GM12878 (cell line): Measurements from ENCODE around the gene PRRC2B. TPM values are rescaled to one million over a fixed set of nuclear protein-coding genes. Genes with fewer than 3 reads are reported as not detected.

Experiments used
- ATAC-seq: fragments of 200-7000 bp; cut with Tn5 transposase; 3 replicates; pipeline ENCODE4 v1.9.1; 2020; ENCODE audit warnings: mild to moderate bottlenecking, moderate library complexity
- BruUV-seq: library from RNA; stranded (reverse); fragments of 400-500 nt; replicated peaks from 2 replicates; lab custom pipeline; 2021; lab: Mats Ljungman, UMichigan
- CTCF ChIA-PET: fragments of 300-600 bp; sonication (Branson Sonifier 250); formaldehyde crosslinking; extraction: SDS; loops from one replicate; lab custom pipeline; 2021; ENCODE audit warnings: inconsistent platforms; lab: Yijun Ruan, JAX
- POLR2A ChIA-PET: fragments of 350-600 bp; formaldehyde crosslinking; extraction: SDS; loops from one replicate; lab custom pipeline; 2021; ENCODE audit warnings: inconsistent platforms; lab: Charles Lee
- RAD21 ChIA-PET: fragments of 300-600 bp; sonication (Branson Sonifier 250); formaldehyde crosslinking; loops from one replicate; lab custom pipeline; 2023; ENCODE audit warnings: antibody characterized with exemption; ENCODE audit not compliant: unreplicated experiment; lab: Charles Lee
- SMC1A ChIA-PET: fragments of 300-600 bp; sonication (Branson Sonifier 250); formaldehyde crosslinking; loops from one replicate; lab custom pipeline; 2023; ENCODE audit not compliant: unreplicated experiment, uncharacterized antibody; lab: Charles Lee
- DNase-seq: peaks from one replicate; pipeline ENCODE4 v3.0.0-alpha.2; 2011; ENCODE audit warnings: low read depth, low spot score
- FAIRE-seq: peaks from 3 replicates; lab custom pipeline; 2011; peaks lifted over from hg19 to GRCh38; lab: Jason Lieb, UNC
- H2AFZ ChIP-seq: 2 replicates; pipeline ENCODE4 v1.6.0; 2011; ENCODE audit warnings: low read depth, low read length, control low read depth; ENCODE audit not compliant: control insufficient read depth
- H3K27ac ChIP-seq: 2 replicates; pipeline ENCODE4 v1.5.1; 2011; ENCODE audit warnings: control low read depth; ENCODE audit not compliant: control insufficient read depth, insufficient read depth
- H3K27me3 ChIP-seq, 2 experiments: replicated peaks in 1 of 2; 2 replicates each; pipeline versions ENCODE4 v1.6.0 to v1.6.1; 2011; ENCODE audit warnings: low read length in 1 of 2; ENCODE audit not compliant: control insufficient read depth in 2 of 2, insufficient read depth in 2 of 2
- H3K36me3 ChIP-seq, 2 experiments: 2 replicates each; pipeline ENCODE4 v1.5.1; 2011; ENCODE audit warnings: low read length in 1 of 2; ENCODE audit not compliant: control insufficient read depth in 2 of 2, insufficient read depth in 2 of 2
- H3K4me1 ChIP-seq: 2 replicates; pipeline ENCODE4 v1.6.1; 2011; ENCODE audit warnings: mild to moderate bottlenecking, low read length, moderate library complexity, mixed read lengths; ENCODE audit not compliant: control insufficient read depth, insufficient read depth
- H3K4me2 ChIP-seq: 2 replicates; pipeline ENCODE4 v1.6.0; 2011; ENCODE audit warnings: control low read depth; ENCODE audit not compliant: control insufficient read depth, insufficient read depth
- H3K4me3 ChIP-seq: fragments of 200-600 bp; sonication (generic); 2 replicates; pipeline ENCODE4 v1.5.1; 2016
- H3K79me2 ChIP-seq: 2 replicates; pipeline ENCODE4 v1.6.0; 2011; ENCODE audit warnings: low read length; ENCODE audit not compliant: control insufficient read depth, insufficient read depth
- H3K9ac ChIP-seq: 2 replicates; pipeline ENCODE4 v1.8.0; 2011; ENCODE audit warnings: low read length, control low read depth, mixed read lengths; ENCODE audit not compliant: control insufficient read depth, insufficient read depth
- H3K9me3 ChIP-seq: replicated peaks from 3 replicates; pipeline ENCODE4 v1.5.1; 2011; ENCODE audit warnings: mild to moderate bottlenecking, low read length; ENCODE audit not compliant: control insufficient read depth, insufficient read depth
- H4K20me1 ChIP-seq: 2 replicates; pipeline ENCODE4 v1.6.0; 2011; ENCODE audit not compliant: control insufficient read depth, insufficient read depth
- BHLHE40 ChIP-seq, 2 experiments: fragments of 450-650 bp in 1 of 2; IDR thresholded peaks; 2 replicates each; pipeline ENCODE4 v1.6.1; 2011 to 2017; ENCODE audit warnings: low read depth in 2 of 2, borderline replicate concordance in 1 of 2, improper control_type of control experiment in 1 of 2, low read length in 1 of 2, mild to moderate bottlenecking in 1 of 2
- CBX5 ChIP-seq: sonication (generic); IDR thresholded peaks from 2 replicates; pipeline ENCODE4 v1.6.1; 2016; ENCODE audit warnings: low read depth, moderate library complexity, mild to moderate bottlenecking, inconsistent platforms
- CUX1 ChIP-seq: IDR thresholded peaks from 2 replicates; pipeline ENCODE4 v1.6.1; 2012; ENCODE audit warnings: improper control_type of control experiment, low read depth, low read length; ENCODE audit not compliant: insufficient replicate concordance
- FOXK2 ChIP-seq: fragments of 450-650 bp; IDR thresholded peaks from 2 replicates; pipeline ENCODE4 v1.6.1; 2017; ENCODE audit warnings: mild to moderate bottlenecking, moderate library complexity
- JUND ChIP-seq: IDR thresholded peaks from 2 replicates; pipeline ENCODE4 v1.6.1; 2012; ENCODE audit warnings: low read depth, mild to moderate bottlenecking, low read length, improper control_type of control experiment, moderate library complexity
- RAD21 ChIP-seq: IDR thresholded peaks from 2 replicates; pipeline ENCODE4 v1.6.1; 2011; ENCODE audit warnings: mild to moderate bottlenecking, low read depth, low read length, moderate library complexity; ENCODE audit not compliant: insufficient read depth
- REST ChIP-seq: IDR thresholded peaks from 2 replicates; pipeline ENCODE4 v1.6.1; 2012; ENCODE audit warnings: mild to moderate bottlenecking, low read depth, low read length
- SPI1 ChIP-seq: IDR thresholded peaks from 2 replicates; pipeline ENCODE4 v1.6.1; 2011; ENCODE audit warnings: low read depth, mild to moderate bottlenecking, low read length, moderate library complexity, borderline replicate concordance; ENCODE audit not compliant: insufficient read depth
- SRF ChIP-seq, 2 experiments: IDR thresholded peaks; 2 replicates each; pipeline ENCODE4 v1.6.1; 2011; ENCODE audit warnings: low read depth in 2 of 2, low read length in 2 of 2, mild to moderate bottlenecking in 1 of 2, moderate library complexity in 1 of 2
- TAF1 ChIP-seq: IDR thresholded peaks from 2 replicates; pipeline ENCODE4 v1.6.1; 2011; ENCODE audit warnings: mild to moderate bottlenecking, low read depth, low read length, borderline replicate concordance
- ZBED1 ChIP-seq: IDR thresholded peaks from 2 replicates; pipeline ENCODE4 v1.6.1; 2016; ENCODE audit warnings: borderline replicate concordance
- ZNF217 ChIP-seq: fragments of 450-650 bp; IDR thresholded peaks from 2 replicates; pipeline ENCODE4 v1.6.1; 2017; ENCODE audit warnings: antibody characterized with exemption, mild to moderate bottlenecking
- WGBS: methylation state at CpG from one replicate; pipeline ENCODE4 v1.1.6; 2016; ENCODE audit warnings: low lambda C conversion rate; ENCODE audit not compliant: insufficient replicate concordance, insufficient coverage; ENCODE audit errors: missing lambda C conversion rate; 5-methylcytosine and 5-hydroxymethylcytosine counted together
- in situ Hi-C: fragments of 300-500 bp; cut with MboI; formaldehyde crosslinking; loops from 9 replicates; pipeline ENCODE4 v1.14.3; 2018; ENCODE audit warnings: mixed read lengths
- intact Hi-C: fragments of 100-400 bp; cut with micrococcal nuclease; formaldehyde crosslinking; loops from one replicate; pipeline ENCODE4 v1.14.2; 2022; ENCODE audit not compliant: unreplicated experiment
- polyA plus RNA-seq, 11 experiments: library from polyadenylated mRNA; depleted of rRNA in 4 of 11; unstranded in 6 of 11; stranded (reverse) in 5 of 11; fragments of >200 nt; fragmentation: Nextera tagmentation in 4 of 11; fragmentation: Illumina TruSeq in 1 of 11; extraction: Ambion mirVana in 4 of 11; extraction: Trizol in 1 of 11; gene quantifications; 1 replicate in 1 of 11; 2 replicates in 10 of 11; pipeline versions ENCODE4 v1.2.1 to v1.2.3, GENCODE V29; 2011 to 2016; ENCODE audit warnings: inconsistent platforms in 2 of 11, missing spikeins in 2 of 11, low read depth in 1 of 11
- total RNA-seq, 4 experiments: library from RNA; depleted of rRNA in 3 of 4; stranded (reverse); fragments of >200 nt in 3 of 4; fragmentation: Illumina TruSeq in 1 of 4; extraction: Trizol in 1 of 4; gene quantifications; 2 replicates each; pipeline versions ENCODE4 v1.2.1 to v1.2.3, GENCODE V29; 2013 to 2021
- TF ChIP-seq, protein P1 (sequence below): fragments of 150-350 bp; IDR thresholded peaks from 2 replicates; pipeline ENCODE4 v1.6.1; 2014; ENCODE audit warnings: mild to moderate bottlenecking, low read depth, low read length

PRRC2B gene
- total and polyA plus RNA-seq, 10 of the 15 experiments (the other 5 are each of a cell fraction or from before 2014, with no cell fraction given): 0.84 to 155 (median 28.7) TPM

DNA sequence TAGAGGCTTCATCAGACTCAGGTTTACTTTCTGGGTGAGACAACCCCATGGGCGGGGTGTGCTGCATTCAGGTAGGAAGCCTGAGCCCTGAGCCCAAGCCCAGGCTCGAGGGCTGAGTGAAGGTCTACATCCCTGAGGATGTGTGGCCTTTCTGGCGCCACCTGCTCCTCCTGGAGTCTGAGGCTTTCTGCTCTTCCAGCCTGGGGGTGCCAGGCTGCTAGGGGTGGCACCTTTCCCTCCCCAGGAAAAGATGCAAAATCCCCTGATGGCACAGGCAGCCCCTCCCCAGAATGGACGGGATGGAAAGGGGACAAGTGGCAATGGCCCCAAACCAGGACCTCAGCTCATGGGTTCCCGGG is 44.4 kb upstream of the PRRC2B start:
- TF ChIP-seq, protein P1, sequence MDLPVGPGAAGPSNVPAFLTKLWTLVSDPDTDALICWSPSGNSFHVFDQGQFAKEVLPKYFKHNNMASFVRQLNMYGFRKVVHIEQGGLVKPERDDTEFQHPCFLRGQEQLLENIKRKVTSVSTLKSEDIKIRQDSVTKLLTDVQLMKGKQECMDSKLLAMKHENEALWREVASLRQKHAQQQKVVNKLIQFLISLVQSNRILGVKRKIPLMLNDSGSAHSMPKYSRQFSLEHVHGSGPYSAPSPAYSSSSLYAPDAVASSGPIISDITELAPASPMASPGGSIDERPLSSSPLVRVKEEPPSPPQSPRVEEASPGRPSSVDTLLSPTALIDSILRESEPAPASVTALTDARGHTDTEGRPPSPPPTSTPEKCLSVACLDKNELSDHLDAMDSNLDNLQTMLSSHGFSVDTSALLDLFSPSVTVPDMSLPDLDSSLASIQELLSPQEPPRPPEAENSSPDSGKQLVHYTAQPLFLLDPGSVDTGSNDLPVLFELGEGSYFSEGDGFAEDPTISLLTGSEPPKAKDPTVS: no peak
- no peak for TF ChIP-seq REST
- TF ChIP-seq TAF1: no peak
- no peak for TF ChIP-seq CBX5
- TF ChIP-seq JUND: no peak
- TF ChIP-seq ZNF217: no peak
- TF ChIP-seq ZBED1: no peak
- TF ChIP-seq FOXK2: no peak
- no peak for TF ChIP-seq SPI1
- no peak for TF ChIP-seq CUX1
- TF ChIP-seq SRF (IDR thresholded peaks at IDR 0.05; ENCODE audit: low read depth in 2 of 2, low read length in 2 of 2): no peak
- no peak for TF ChIP-seq RAD21
- TF ChIP-seq BHLHE40 (IDR thresholded peaks at IDR 0.05; ENCODE audit: borderline replicate concordance in 1 of 2, low read depth in 2 of 2, low read length in 1 of 2): no peak
- TF ChIP-seq, all 136 proteins: peak for 0
- FAIRE-seq: no peak
- H3K9ac ChIP-seq: no peak overlapping the region
- H3K27me3 ChIP-seq: no peaks in the 10 kb centered on the region
- DNase-seq: no peak
- no peak overlapping the region for H3K4me2 ChIP-seq
- no peak overlapping the region for H2AFZ ChIP-seq
- H4K20me1 ChIP-seq: no peaks in the 10 kb centered on the region
- no TSS peak for BruUV-seq
- no peaks in the 10 kb centered on the region for H3K4me1 ChIP-seq
- no peak overlapping the region for H3K27ac ChIP-seq
- in situ Hi-C loops: no loop called here
- CTCF ChIA-PET: interaction anchor here (0.6 to 3.2 kb wide), 19 partner anchors 12 to 1169 kb away, joined by 3 to 26 read pairs (median 4); no protein-coding TSS in a partner anchor
- intact Hi-C loops: no loop called here
- WGBS: 37% methylated on average over 5 of the region's 5 CpGs
- H3K79me2 ChIP-seq: no peaks in the 10 kb centered on the region
- ATAC-seq: no peak
- POLR2A ChIA-PET: interaction anchor here (0.6 to 1.0 kb wide), 2 partner anchors 24 to 26 kb away, joined by 3 to 6 read pairs; no protein-coding TSS in a partner anchor
- H3K4me3 ChIP-seq: no peak overlapping the region
- H3K36me3 ChIP-seq: no peaks in the 10 kb centered on the region
- H3K9me3 ChIP-seq: no peaks in the 10 kb centered on the region
- RAD21 ChIA-PET: interaction anchor here (0.7 to 1.4 kb wide), 5 partner anchors 24 to 396 kb away, joined by 3 to 7 read pairs (median 4); no protein-coding TSS in a partner anchor
- SMC1A ChIA-PET: interaction anchor here (0.7 to 2.0 kb wide), 5 partner anchors 13 to 394 kb away, joined by 3 to 10 read pairs (median 5); no protein-coding TSS in a partner anchor
